Cardiac fibroblast (primary cell): ENCODE data around the gene PRM2.
"Not testable (repeated sequence)": the region's sequence is repeated elsewhere in the genome, so short reads cannot be mapped to it uniquely, and the experiment has no call there.

Experiments
- DNase-seq, 2 donors: peaks; one replicate each; pipeline versions ENCODE4 v3.0.0 to v3.0.0-alpha.2; 2010; ENCODE audit warnings: low read depth in 2 of 2
- H3K4me3 ChIP-seq, 2 donors: replicated peaks in 1 of 2; 1 replicate in 1 of 2; 2 replicates in 1 of 2; pipeline ENCODE4 v1.5.1; 2011; ENCODE audit warnings: low read depth in 2 of 2, low read length in 2 of 2, mild to moderate bottlenecking in 2 of 2, moderate library complexity in 1 of 2
- CTCF ChIP-seq: IDR thresholded peaks from one replicate; pipeline ENCODE4 v1.5.1; 2011; ENCODE audit warnings: low read depth, mild to moderate bottlenecking, low read length, inconsistent platforms

The PRM2 gene

GRCh38 chr16:11299865-11300559 is 23.7 kb upstream of the PRM2 start:
- DNase-seq: no peak
- H3K4me3 ChIP-seq: no peak overlapping the region
- TF ChIP-seq CTCF: no peak

GRCh38 chr16:11298950-11299547 is 22.8 kb upstream of the PRM2 start:
- not testable (repeated sequence) for DNase-seq, H3K4me3 ChIP-seq

- H3K4me3 ChIP-seq: no peak overlapping the region
- no peak for DNase-seq
- TF ChIP-seq CTCF: no peak
Measured at GRCh38 chr16:11298143-11298900, 22.0 kb upstream of the PRM2 start.

GRCh38 chr16:11297492-11298142 is 21.3 kb upstream of the PRM2 start:
- no peak for TF ChIP-seq CTCF
- no peak overlapping the region for H3K4me3 ChIP-seq
- peak; percentile 18 to 81 for DNase-seq

- H3K4me3 ChIP-seq: no peak overlapping the region
- no peak for TF ChIP-seq CTCF
- no peak for DNase-seq
Measured at GRCh38 chr16:11296706-11297491, 20.6 kb upstream of the PRM2 start.

- DNase-seq: no peak
- no peak overlapping the region for H3K4me3 ChIP-seq
- no peak for TF ChIP-seq CTCF
Measured at GRCh38 chr16:11296351-11296705, 20.0 kb upstream of the PRM2 start.
